22Rv1 (cell line): ENCODE measurements around the gene CUX1.

Experiments used
- CTCF ChIP-seq: fragments of 450-650 bp; IDR thresholded peaks from 2 replicates; pipeline ENCODE4 v1.5.1; 2017; ENCODE audit warnings: mild to moderate bottlenecking
- ZFX ChIP-seq: fragments of 450-650 bp; IDR thresholded peaks from 2 replicates; pipeline ENCODE4 v1.6.1; 2017; ENCODE audit warnings: antibody characterized with exemption, borderline replicate concordance

GRCh38 chr7:101772508-101773211, 44.8 kb upstream of the CUX1 start:
- no peak for TF ChIP-seq ZFX
- no peak for TF ChIP-seq CTCF
